ENCODE results near the gene SCOC. TPM values are rescaled to one million over a fixed set of nuclear protein-coding genes. Genes with fewer than 3 reads are reported as not detected.

Gene SCOC
- total RNA-seq: 38.1 and 44.8 TPM in 2 replicates

DNA sequence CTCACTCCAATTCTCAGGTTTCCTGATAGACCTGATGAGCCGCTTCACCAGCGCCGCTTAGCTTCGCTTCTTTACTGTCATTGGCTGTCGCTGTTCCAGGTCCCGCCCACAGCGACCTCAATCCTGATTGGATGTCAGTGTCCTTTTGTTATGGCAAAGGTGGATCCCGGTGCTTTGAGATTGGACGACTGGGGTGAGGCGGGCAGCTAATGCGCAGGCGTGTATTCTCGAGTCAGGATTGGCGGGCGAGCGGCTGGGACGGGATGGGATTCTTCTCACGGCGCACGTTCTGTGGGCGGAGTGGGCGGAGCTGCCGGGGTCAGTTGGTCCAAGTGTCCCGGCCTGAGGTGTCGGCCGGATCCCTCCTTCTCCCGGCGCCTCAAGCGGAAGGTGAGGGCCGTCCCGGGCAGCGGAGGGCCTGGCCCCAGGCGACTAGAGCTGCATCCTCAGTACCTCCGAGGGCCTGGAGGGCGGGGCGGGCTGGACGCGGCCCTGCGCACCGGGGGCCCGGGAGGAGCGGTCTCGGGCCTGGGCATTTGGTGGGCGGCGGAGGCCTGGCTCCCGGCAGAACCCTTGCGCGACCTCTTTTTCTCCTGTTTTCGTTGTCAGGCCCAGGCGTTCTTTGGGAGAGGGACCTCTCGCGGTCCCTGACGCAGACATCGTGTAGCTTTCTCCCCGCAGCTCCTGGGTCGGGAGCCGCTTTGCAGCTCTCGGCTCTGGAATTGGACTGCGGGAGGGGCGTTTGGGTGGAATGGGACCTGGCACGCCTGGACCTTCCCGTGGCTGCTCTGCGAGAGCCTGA is at the start of gene SCOC:
TSS of gene SCOC (plus strand) at position 319 of the 802 bp plus-strand sequence. CDS start 5,525 bp downstream, outside the sequence.

DNA sequence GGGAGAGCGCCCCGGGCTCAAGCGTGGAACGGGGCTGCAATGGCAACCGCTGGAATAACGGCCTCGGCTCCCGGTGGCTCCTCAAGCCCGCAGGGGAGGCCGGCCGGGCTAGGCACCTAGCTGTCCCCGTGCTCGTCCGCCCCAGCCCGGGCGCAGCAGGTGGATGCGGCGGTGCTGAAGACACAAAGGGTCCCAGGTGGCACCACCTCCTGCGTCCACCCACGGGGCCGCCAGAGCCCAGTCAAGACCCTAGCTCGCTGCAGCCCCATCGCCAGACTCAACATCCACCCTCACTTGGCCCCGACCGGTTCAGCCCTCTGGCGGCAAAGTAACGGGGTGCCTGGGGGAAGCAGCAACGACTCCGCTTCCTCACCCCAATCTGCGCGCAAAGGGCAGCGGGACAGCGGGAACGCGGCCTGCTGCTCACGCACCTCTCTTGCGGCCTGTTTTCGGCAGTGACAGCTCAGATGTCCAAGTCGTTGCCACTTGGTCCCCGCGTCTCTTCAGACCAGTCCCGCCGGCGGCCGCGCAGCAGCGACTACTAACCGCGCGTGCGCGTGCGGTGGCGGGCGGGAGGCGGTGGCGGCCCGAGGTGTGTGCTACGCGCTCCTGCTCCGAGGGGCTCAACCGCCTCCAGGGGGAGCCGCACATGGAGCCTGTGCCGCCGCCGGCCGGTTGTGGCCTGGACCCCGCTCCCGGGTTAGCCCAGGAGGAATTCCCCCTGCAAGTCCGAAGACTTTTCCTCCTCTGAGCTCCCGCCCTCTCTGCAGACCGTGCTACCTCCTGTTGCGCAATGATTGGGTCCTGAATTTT is 53.9 kb downstream of the SCOC start, which contains the start of gene CLGN:
TSS of gene CLGN (minus strand) at position 543 of the 813 bp plus-strand sequence. CDS start 14,570 bp downstream, outside the sequence.

Other genes with a start within 250 kb of the SCOC start
- 5.5 and 6.0 TPM in 2 replicates for gene MAML3, start 219.5 kb upstream of the SCOC start, total RNA-seq
- gene CLGN, start 54.0 kb downstream of the SCOC start, total RNA-seq: 6.8 TPM in 1 of 2 replicates, not detected in the other
- not detected in 2 replicates for gene MGAT4D, start 124.6 kb downstream of the SCOC start, total RNA-seq
- 26.0 and 27.2 TPM in 2 replicates for gene ELMOD2, start 150.5 kb downstream of the SCOC start, total RNA-seq
- gene UCP1, start 195.3 kb downstream of the SCOC start, total RNA-seq: not detected in 2 replicates

All from cardiac ventricle fibroblast (primary cell).